Mesodermal cell (in vitro differentiated cells): ENCODE results near the gene SH3PXD2A.

ENCODE experiments used
- H3K27ac ChIP-seq: 2 replicates; pipeline ENCODE4 v1.7.0; 2013; ENCODE audit warnings: mild to moderate bottlenecking, low read depth, low read length, moderate library complexity; ENCODE audit not compliant: severe bottlenecking
- H3K36me3 ChIP-seq: 2 replicates; pipeline ENCODE4 v1.7.1; 2013; ENCODE audit warnings: mild to moderate bottlenecking, low read length, moderate library complexity; ENCODE audit not compliant: control insufficient read depth, insufficient read depth
- H3K4me1 ChIP-seq: one replicate; pipeline ENCODE4 v1.7.1; 2013; ENCODE audit warnings: mild to moderate bottlenecking, low read length; ENCODE audit not compliant: insufficient read depth, control insufficient read depth, poor library complexity, severe bottlenecking
- H3K4me3 ChIP-seq: 2 replicates; pipeline ENCODE4 v1.7.0; 2013; ENCODE audit warnings: low read length, control low read depth, mild to moderate bottlenecking; ENCODE audit not compliant: insufficient read depth, poor library complexity, severe bottlenecking; ENCODE audit errors: extremely low read depth
- H3K9me3 ChIP-seq: 2 replicates; pipeline ENCODE4 v1.7.1; 2013; ENCODE audit warnings: mild to moderate bottlenecking, low read length, moderate library complexity; ENCODE audit not compliant: control insufficient read depth
- WGBS, 2 experiments: methylation state at CpG; one replicate each; pipeline ENCODE4 v1.1.5; 2013; ENCODE audit warnings: missing lambda C conversion rate in 2 of 2; ENCODE audit not compliant: insufficient coverage in 2 of 2; 5-methylcytosine and 5-hydroxymethylcytosine counted together

Gene SH3PXD2A

GRCh38 chr10:103618575-103619423, 236.6 kb downstream of the SH3PXD2A start:
- 94 to 96% methylated on average over 16 to 18 of the region's 19 CpGs for WGBS, 2 experiments
- H3K36me3 ChIP-seq: peaks cover 69% of the 10 kb centered on the region
- no peak overlapping the region for H3K4me3 ChIP-seq
- H3K27ac ChIP-seq: no peak overlapping the region
- peaks cover 16% of the 10 kb centered on the region for H3K4me1 ChIP-seq
- no peaks in the 10 kb centered on the region for H3K9me3 ChIP-seq

- 94 to 97% methylated on average over 11 to 13 of the region's 13 CpGs for WGBS, 2 experiments
- Histone ChIP-seq H3K9me3 (no peaks in the 10 kb centered on the region), H3K4me3 (no peak overlapping the region), H3K27ac (no peak overlapping the region), H3K4me1 (peaks cover 20% of the 10 kb centered on the region), H3K36me3 (peaks cover 71% of the 10 kb centered on the region)
Observed at GRCh38 chr10:103617602-103618385, 237.6 kb downstream of the SH3PXD2A start.

GRCh38 chr10:103616705-103617601, 238.4 kb downstream of the SH3PXD2A start:
- peaks cover 20% of the 10 kb centered on the region for H3K4me1 ChIP-seq

GRCh38 chr10:103614306-103615158, 240.8 kb downstream of the SH3PXD2A start:
- peaks cover 73% of the 10 kb centered on the region for H3K36me3 ChIP-seq
- no peak overlapping the region for H3K4me3 ChIP-seq
- H3K9me3 ChIP-seq: no peaks in the 10 kb centered on the region
- H3K4me1 ChIP-seq: peaks cover 20% of the 10 kb centered on the region
- WGBS, 2 experiments: 88 to 93% methylated on average over 10 of the region's 14 CpGs
- H3K27ac ChIP-seq: peak overlapping the region; percentile 16

More at GRCh38 chr10:103616705-103617601, 238.4 kb downstream of the SH3PXD2A start:
- Histone ChIP-seq H3K27ac (no peak overlapping the region), H3K4me3 (no peak overlapping the region), H3K36me3 (peaks cover 73% of the 10 kb centered on the region), H3K9me3 (no peaks in the 10 kb centered on the region)
- WGBS, 2 experiments: 96 to 97% methylated on average over 18 to 19 of the region's 20 CpGs

GRCh38 chr10:103613616-103614015, 241.8 kb downstream of the SH3PXD2A start:
- no peaks in the 10 kb centered on the region for H3K9me3 ChIP-seq
- WGBS, 2 experiments: 88 to 100% methylated on average over 1 to 2 of the region's 2 CpGs
- H3K4me1 ChIP-seq: peaks cover 20% of the 10 kb centered on the region
- H3K27ac ChIP-seq: no peak overlapping the region
- H3K36me3 ChIP-seq: peaks cover 82% of the 10 kb centered on the region
- H3K4me3 ChIP-seq: no peak overlapping the region

GRCh38 chr10:103612462-103613365, 242.7 kb downstream of the SH3PXD2A start:
- Histone ChIP-seq H3K27ac (no peak overlapping the region), H3K4me3 (no peak overlapping the region), H3K9me3 (no peaks in the 10 kb centered on the region), H3K4me1 (peaks cover 20% of the 10 kb centered on the region), H3K36me3 (peaks cover 82% of the 10 kb centered on the region)
- WGBS, 2 experiments: 93 to 96% methylated on average over 14 to 15 of the region's 17 CpGs

- H3K36me3 ChIP-seq: peaks cover 73% of the 10 kb centered on the region
- no peak overlapping the region for H3K4me3 ChIP-seq
- H3K27ac ChIP-seq: no peak overlapping the region
- no peaks in the 10 kb centered on the region for H3K9me3 ChIP-seq
- H3K4me1 ChIP-seq: peaks cover 10% of the 10 kb centered on the region
- WGBS, 2 experiments: 94 to 98% methylated on average over 6 to 7 of the region's 9 CpGs
Observed at GRCh38 chr10:103610921-103611511, 244.4 kb downstream of the SH3PXD2A start.

GRCh38 chr10:103610083-103610472, 245.3 kb downstream of the SH3PXD2A start:
- Histone ChIP-seq H3K4me1 (peaks cover 7% of the 10 kb centered on the region), H3K36me3 (peaks cover 80% of the 10 kb centered on the region), H3K4me3 (no peak overlapping the region), H3K9me3 (no peaks in the 10 kb centered on the region), H3K27ac (no peak overlapping the region)
- WGBS, 2 experiments: 94 to 100% methylated on average over 1 to 2 of the region's 2 CpGs
